Hepatocyte (in vitro differentiated cells): ENCODE data around the gene NANOGP8. TPM values are rescaled to one million over a fixed set of nuclear protein-coding genes. Genes with fewer than 3 reads are reported as not detected.

Source experiments
- DNase-seq: peaks from one replicate; pipeline ENCODE4 v3.0.0-alpha.2; 2016; ENCODE audit warnings: low spot score
- H2AFZ ChIP-seq: fragments of 200-600 bp; sonication (generic); 2 replicates; pipeline ENCODE4 v1.6.0; 2016; ENCODE audit warnings: antibody characterized with exemption, mild to moderate bottlenecking
- H3K27ac ChIP-seq: fragments of 200-600 bp; sonication (generic); 2 replicates; pipeline ENCODE4 v1.5.1; 2016; ENCODE audit warnings: mild to moderate bottlenecking
- H3K27me3 ChIP-seq: fragments of 200-600 bp; sonication (generic); 2 replicates; pipeline ENCODE4 v1.6.1; 2016
- H3K36me3 ChIP-seq: fragments of 200-600 bp; sonication (generic); replicated peaks from 2 replicates; pipeline ENCODE4 v1.5.1; 2016; ENCODE audit warnings: low read depth; ENCODE audit not compliant: insufficient read depth
- H3K4me1 ChIP-seq: fragments of 200-600 bp; sonication (generic); 2 replicates; pipeline ENCODE4 v1.5.1; 2016; ENCODE audit warnings: mild to moderate bottlenecking, moderate library complexity; ENCODE audit not compliant: insufficient read depth
- H3K4me2 ChIP-seq: fragments of 200-600 bp; sonication (generic); 2 replicates; pipeline ENCODE4 v1.6.0; 2016
- H3K4me3 ChIP-seq: fragments of 200-600 bp; sonication (generic); 2 replicates; pipeline ENCODE4 v1.5.1; 2016; ENCODE audit warnings: mild to moderate bottlenecking
- H3K79me2 ChIP-seq: fragments of 200-600 bp; sonication (generic); 2 replicates; pipeline ENCODE4 v1.6.0; 2017; ENCODE audit warnings: mild to moderate bottlenecking
- H3K9me2 ChIP-seq: fragments of 200-600 bp; sonication (generic); replicated peaks from 2 replicates; pipeline ENCODE4 v1.6.0; 2017; ENCODE audit warnings: mild to moderate bottlenecking; ENCODE audit not compliant: insufficient read depth
- H3K9me3 ChIP-seq: fragments of 200-600 bp; sonication (generic); 2 replicates; pipeline ENCODE4 v1.5.1; 2016; ENCODE audit warnings: low read depth, mild to moderate bottlenecking
- H4K20me1 ChIP-seq: fragments of 200-600 bp; sonication (generic); 2 replicates; pipeline ENCODE4 v1.6.0; 2016; ENCODE audit warnings: mild to moderate bottlenecking; ENCODE audit not compliant: insufficient read depth, poor library complexity, severe bottlenecking
- EZH2 ChIP-seq: fragments of 200-600 bp; sonication (generic); IDR thresholded peaks from 2 replicates; pipeline ENCODE4 v1.6.1; 2016; ENCODE audit warnings: antibody characterized with exemption, mild to moderate bottlenecking, borderline replicate concordance
- EZH2phosphoT487 ChIP-seq: fragments of 200-600 bp; sonication (generic); IDR thresholded peaks from one replicate; pipeline ENCODE4 v1.6.1; 2018; ENCODE audit warnings: antibody characterized with exemption, mild to moderate bottlenecking, low read depth, moderate library complexity; ENCODE audit not compliant: unreplicated experiment, severe bottlenecking
- WGBS: methylation state at CpG from one replicate; pipeline ENCODE4 v1.1.6; 2016; ENCODE audit warnings: low lambda C conversion rate; ENCODE audit errors: missing lambda C conversion rate; 5-methylcytosine and 5-hydroxymethylcytosine counted together
- polyA plus RNA-seq: library from polyadenylated mRNA; unstranded; fragments of >200 nt; fragmentation: Nextera tagmentation; extraction: Ambion mirVana; gene quantifications from 2 replicates; pipeline ENCODE4 v1.2.1, GENCODE V29; 2016
- total RNA-seq: library from RNA; depleted of rRNA; stranded (reverse); fragments of >200 nt; gene quantifications from 2 replicates; pipeline ENCODE4 v1.2.3, GENCODE V29; 2014
- TF ChIP-seq, protein P1 (sequence below): fragments of 200-600 bp; sonication (generic); IDR thresholded peaks from 2 replicates; pipeline ENCODE4 v1.5.1; 2016; ENCODE audit warnings: antibody characterized with exemption, mild to moderate bottlenecking; ENCODE audit not compliant: poor library complexity

Gene NANOGP8
- total and polyA plus RNA-seq, 2 experiments from 2014 or later, result 0.59 TPM; not detected in 1

DNA sequence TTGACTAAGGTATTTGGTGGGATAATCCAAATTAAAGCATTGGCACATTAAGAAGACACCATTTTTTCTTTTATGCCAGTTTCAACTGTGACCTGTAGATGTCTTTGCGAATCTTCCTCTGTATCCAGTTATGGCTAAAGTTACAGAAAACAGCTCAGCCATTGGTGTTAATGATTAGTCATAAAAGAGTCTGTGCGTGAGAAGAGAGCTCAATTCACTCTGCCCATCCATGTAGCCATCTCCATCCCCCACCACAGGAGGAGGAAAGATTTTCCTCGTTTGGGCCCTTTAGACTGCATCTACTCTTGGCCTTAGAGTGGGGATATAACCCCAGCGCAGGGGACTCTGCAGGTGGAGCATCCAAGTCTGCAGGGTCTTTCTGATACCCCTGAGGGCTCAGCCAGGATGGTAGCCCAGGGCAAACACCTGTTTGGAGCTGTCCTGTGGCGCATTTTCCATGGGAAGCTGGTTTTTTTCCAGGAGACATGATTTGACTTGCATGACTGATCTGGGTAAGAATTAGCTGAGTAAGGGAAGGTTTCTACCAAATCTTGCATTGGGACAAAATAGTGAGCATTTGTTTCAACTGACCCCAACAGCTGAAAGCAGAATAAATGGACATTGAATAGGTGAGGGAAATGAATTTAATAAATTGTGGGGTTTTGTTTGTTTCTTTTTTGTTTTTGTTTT lies 29.5 kb downstream of the NANOGP8 start:
- Histone ChIP-seq H4K20me1 (no peaks in the 10 kb centered on the region), H3K4me1 (no peaks in the 10 kb centered on the region), H3K27ac (no peak overlapping the region), H3K36me3 (no peaks in the 10 kb centered on the region), H3K9me2 (no peaks in the 10 kb centered on the region), H3K27me3 (no peaks in the 10 kb centered on the region), H3K4me2 (no peak overlapping the region), H3K4me3 (no peak overlapping the region), H2AFZ (no peak overlapping the region), H3K9me3 (no peaks in the 10 kb centered on the region), H3K79me2 (no peaks in the 10 kb centered on the region)
- TF ChIP-seq EZH2phosphoT487, result no peak
- 90% methylated on average over 5 of the region's 5 CpGs for WGBS
- no peak for DNase-seq

DNA sequence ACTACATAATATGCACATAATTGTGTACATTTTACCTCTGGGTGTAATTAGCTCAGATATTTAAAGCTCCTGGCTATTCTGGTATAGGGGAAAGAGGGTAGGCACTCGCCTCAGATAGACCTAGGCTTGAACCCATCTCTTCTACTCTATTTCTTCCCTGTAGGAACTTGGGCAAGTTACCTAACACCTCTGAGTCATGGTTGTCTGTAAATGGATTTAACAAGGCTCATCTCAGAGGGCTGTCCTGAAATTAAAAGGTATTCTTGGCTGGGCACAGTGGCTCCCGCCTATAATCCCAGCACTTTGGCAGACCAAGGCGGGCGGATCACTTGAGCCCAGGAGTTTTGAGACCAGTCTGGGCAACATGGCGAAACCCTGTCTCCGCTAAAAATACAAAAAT lies 30.7 kb downstream of the NANOGP8 start:
- H3K9me3 ChIP-seq, result no peaks in the 10 kb centered on the region
- H3K4me3 ChIP-seq, result no peak overlapping the region
- no peak for TF ChIP-seq EZH2
- no peak for TF ChIP-seq EZH2phosphoT487
- TF ChIP-seq, protein P1, sequence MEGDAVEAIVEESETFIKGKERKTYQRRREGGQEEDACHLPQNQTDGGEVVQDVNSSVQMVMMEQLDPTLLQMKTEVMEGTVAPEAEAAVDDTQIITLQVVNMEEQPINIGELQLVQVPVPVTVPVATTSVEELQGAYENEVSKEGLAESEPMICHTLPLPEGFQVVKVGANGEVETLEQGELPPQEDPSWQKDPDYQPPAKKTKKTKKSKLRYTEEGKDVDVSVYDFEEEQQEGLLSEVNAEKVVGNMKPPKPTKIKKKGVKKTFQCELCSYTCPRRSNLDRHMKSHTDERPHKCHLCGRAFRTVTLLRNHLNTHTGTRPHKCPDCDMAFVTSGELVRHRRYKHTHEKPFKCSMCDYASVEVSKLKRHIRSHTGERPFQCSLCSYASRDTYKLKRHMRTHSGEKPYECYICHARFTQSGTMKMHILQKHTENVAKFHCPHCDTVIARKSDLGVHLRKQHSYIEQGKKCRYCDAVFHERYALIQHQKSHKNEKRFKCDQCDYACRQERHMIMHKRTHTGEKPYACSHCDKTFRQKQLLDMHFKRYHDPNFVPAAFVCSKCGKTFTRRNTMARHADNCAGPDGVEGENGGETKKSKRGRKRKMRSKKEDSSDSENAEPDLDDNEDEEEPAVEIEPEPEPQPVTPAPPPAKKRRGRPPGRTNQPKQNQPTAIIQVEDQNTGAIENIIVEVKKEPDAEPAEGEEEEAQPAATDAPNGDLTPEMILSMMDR, result no peak
- H3K79me2 ChIP-seq, result no peaks in the 10 kb centered on the region
- DNase-seq, result no peak
- H3K4me2 ChIP-seq, result no peak overlapping the region
- H3K27me3 ChIP-seq, result no peaks in the 10 kb centered on the region
- H3K9me2 ChIP-seq, result no peaks in the 10 kb centered on the region
- WGBS, result 95% methylated on average over 6 of the region's 6 CpGs
- no peaks in the 10 kb centered on the region for H3K4me1 ChIP-seq
- no peak overlapping the region for H3K27ac ChIP-seq
- no peak overlapping the region for H2AFZ ChIP-seq
- H3K36me3 ChIP-seq, result no peaks in the 10 kb centered on the region
- H4K20me1 ChIP-seq, result no peaks in the 10 kb centered on the region

DNA sequence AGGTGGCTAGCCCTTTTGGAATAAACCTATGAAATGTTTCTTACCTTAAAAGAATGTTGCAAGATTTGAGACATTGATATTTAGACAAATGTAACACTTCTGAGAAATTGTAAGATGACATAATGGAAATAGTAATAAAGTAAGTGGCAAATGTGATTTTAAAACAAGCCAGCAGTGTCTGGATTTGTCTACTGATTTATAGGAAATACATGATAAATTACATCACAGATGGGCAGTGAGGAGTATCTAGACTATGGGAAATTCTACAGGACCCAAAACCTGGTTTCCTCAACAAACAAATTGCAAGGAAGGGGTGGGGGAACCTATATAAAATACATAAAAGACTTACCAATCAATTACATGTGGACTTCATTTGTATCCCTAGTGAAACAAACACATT lies 37.1 kb downstream of the NANOGP8 start:
- TF ChIP-seq EZH2 (no peak), EZH2phosphoT487 (no peak)
- TF ChIP-seq, protein P1, result no peak
- Histone ChIP-seq H3K27ac (no peak overlapping the region), H3K9me3 (no peaks in the 10 kb centered on the region), H3K36me3 (no peaks in the 10 kb centered on the region), H3K4me2 (no peak overlapping the region), H3K4me1 (peaks cover 9% of the 10 kb centered on the region), H3K27me3 (no peaks in the 10 kb centered on the region), H3K79me2 (no peaks in the 10 kb centered on the region), H3K4me3 (no peak overlapping the region), H3K9me2 (no peaks in the 10 kb centered on the region), H4K20me1 (no peaks in the 10 kb centered on the region), H2AFZ (no peak overlapping the region)
- DNase-seq, result no peak

DNA sequence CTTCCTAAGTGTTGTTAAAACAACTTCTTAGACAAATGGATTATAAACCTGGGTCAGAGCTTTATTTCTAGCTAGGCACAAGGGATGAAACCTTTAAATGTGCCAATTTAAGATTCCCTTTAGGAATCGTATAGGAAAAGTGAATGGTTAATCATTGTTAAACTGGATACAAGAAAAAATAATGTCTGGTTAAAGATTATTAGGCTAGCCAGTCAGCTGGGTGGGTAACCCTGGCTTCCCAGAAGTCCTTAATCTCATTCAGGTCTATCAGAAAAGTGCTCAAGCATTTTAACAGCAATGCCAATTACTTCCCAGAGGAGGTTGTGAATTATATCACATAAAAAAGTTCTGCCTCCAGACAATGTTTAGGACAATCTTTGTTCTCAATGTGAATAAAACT lies 37.6 kb downstream of the NANOGP8 start:
- 42% methylated on average over 1 of the region's 1 CpG for WGBS
- TF ChIP-seq, protein P1, result no peak
- TF ChIP-seq EZH2, result no peak
- H3K9me2 ChIP-seq, result no peaks in the 10 kb centered on the region
- H3K27me3 ChIP-seq, result no peaks in the 10 kb centered on the region
- no peaks in the 10 kb centered on the region for H3K9me3 ChIP-seq
- no peak overlapping the region for H2AFZ ChIP-seq
- peak overlapping the region; percentile 6 for H3K4me2 ChIP-seq
- H3K4me1 ChIP-seq, result peaks cover 9% of the 10 kb centered on the region
- no peak overlapping the region for H3K4me3 ChIP-seq
- no peaks in the 10 kb centered on the region for H4K20me1 ChIP-seq
- H3K36me3 ChIP-seq, result no peaks in the 10 kb centered on the region
- no peak for DNase-seq
- no peak overlapping the region for H3K27ac ChIP-seq
- no peaks in the 10 kb centered on the region for H3K79me2 ChIP-seq
